Measurements from ENCODE around the gene YPEL5.
"Not testable (repeated sequence)": the region's sequence is repeated elsewhere in the genome, so short reads cannot be mapped to it uniquely, and the experiment has no call there.

YPEL5 gene

DNA sequence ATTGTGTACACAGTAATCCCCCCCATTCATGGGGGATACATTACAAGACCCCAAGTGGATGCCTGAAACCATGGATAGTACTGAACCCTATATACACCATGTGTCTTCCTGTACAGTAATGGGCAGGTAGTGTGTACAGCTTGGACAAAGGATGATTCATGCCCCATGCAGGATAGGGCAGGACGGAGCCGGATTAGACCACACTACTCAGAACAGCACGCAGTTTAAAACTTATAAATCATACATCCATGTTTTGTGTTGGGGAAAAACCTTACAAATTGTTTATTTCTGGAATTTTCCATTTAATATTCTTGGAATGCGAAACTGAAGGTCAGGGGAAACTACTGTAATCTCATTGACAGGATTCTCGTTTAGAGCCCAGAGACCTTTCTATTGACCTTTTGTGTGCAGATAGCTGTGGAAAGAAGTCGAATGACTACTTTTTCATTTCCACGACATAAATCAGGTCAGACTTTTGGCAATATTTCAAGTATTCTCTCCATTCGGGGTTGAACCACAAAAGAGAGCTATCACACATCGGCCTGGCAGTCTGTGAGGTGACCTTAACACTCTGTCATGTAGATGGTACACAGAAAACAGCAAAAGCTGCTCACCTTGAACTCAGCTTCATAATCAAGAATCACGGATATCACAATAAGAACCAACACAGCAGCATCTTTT is 9.9 kb upstream of the YPEL5 start:
- in situ Hi-C loops (cut with MboI; ENCODE audit: low sequenced_read_pairs): no loop called here

DNA sequence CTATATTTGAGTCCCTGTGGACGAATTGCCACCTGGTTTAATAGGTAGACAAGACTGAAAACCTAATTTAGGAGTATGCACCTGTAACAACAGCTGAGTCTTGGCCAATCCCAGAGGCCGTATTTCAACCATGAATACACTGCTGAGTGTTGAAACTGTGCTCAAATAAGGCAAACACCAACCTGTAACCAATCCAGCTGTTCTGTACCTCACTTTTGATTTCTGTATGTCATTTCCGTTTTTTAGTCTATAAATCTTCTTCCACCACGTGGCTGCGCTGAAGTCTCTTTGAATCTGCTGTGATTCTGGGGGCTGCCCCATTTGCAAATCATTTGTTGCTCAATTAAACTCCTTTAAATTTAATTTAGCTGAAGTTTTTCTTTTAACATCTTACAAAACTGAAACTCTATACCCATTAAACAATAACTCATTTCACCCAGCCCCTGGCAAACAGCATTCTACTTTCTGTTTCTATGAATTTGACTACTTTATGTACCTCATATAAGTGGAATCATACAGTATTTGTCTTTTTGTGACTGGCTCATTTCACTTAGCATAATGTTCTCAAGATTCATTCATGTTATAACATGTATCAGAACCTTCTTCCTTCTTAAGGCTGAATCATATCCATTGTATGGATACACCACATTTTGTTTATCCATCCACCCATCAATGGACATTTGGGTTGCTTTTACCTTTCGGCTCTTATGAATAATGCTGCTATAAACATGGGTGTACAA is 7.5 kb upstream of the YPEL5 start:
- in situ Hi-C loops (cut with MboI; ENCODE audit: low sequenced_read_pairs): no loop called here

DNA sequence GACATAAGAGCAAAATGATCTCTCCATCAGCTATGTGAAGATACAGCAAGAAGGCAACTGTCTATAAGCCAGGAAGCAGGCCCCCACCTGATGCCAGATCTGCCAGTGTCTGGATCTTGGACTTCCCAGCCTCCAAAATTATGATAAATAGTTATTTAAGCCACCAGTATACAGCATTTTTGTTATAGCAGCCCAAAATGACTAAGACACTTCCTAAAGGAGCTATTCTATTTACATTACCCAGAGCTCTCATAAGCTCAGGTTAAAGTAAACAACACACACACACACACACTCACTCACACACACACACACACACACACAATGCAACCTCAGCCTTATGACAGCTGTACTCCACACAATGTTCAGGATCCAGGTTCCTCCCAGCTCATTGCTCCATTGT is 5.7 kb upstream of the YPEL5 start:
- in situ Hi-C loops (cut with MboI; ENCODE audit: low sequenced_read_pairs): no loop called here

DNA sequence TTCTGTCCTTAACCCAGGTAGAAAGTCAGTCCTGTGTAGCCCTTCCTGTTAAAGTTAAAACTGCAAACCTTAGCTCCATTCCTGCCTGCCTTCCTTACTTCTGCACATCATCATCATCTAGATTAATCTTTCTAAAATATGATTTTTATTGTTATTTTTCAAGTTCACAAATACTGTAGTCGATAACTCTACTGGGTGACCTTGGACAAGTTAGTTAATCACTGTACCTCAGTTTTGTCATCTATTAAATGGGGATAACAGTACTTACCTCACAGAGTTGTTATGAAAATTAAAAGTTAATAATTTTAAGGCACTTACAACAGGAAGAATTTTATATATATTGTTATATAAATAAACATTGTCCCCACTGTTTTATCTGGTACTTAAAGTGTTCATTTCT is 2.5 kb upstream of the YPEL5 start:
- in situ Hi-C loops (cut with MboI; ENCODE audit: low sequenced_read_pairs): no loop called here

DNA sequence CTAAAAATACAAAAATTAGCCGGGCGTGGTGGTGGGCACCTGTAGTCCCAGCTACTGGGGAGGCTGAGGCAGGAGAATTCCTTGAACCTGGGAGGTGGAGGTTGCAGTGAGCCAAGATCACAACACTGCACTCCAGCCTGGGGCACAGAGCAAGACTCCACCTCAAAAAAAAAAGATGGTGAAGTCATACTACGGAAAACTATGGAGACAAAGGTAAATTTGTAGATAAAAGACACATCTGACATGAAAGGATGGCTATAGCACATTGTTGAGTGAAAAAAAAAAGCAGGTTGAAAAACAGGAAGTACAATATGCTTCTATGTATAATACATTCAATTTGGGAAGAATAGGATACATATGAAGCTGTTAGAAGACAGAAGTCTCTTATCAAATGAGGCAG is 1.9 kb upstream of the YPEL5 start:
- in situ Hi-C loops (cut with MboI; ENCODE audit: low sequenced_read_pairs): not testable (repeated sequence)

DNA sequence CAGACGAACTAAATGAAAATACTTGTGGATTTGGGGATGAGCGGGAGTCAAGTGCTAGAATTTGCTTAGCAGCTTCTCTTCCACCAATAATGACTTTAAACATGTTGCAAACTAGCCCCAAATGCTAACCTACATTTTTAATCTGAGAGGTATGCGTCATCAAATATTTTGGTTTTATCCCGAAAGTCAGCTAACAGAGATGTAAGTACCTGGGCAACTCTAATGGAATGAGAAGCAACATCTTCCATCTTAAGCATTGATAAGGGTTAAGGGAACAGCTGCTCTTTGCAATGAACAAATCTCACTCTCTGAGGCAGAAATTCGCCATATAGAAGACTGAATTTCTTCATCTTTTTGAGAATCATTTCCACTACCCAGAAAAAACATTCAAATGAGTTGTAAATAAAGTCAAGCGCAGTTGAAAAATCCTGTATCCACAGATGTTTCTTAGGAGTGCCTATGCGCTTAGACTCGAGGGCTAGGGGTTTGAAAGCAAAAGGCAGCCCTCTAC is 926 bp upstream of the YPEL5 start:
- in situ Hi-C loops (cut with MboI; ENCODE audit: low sequenced_read_pairs): no loop called here

DNA sequence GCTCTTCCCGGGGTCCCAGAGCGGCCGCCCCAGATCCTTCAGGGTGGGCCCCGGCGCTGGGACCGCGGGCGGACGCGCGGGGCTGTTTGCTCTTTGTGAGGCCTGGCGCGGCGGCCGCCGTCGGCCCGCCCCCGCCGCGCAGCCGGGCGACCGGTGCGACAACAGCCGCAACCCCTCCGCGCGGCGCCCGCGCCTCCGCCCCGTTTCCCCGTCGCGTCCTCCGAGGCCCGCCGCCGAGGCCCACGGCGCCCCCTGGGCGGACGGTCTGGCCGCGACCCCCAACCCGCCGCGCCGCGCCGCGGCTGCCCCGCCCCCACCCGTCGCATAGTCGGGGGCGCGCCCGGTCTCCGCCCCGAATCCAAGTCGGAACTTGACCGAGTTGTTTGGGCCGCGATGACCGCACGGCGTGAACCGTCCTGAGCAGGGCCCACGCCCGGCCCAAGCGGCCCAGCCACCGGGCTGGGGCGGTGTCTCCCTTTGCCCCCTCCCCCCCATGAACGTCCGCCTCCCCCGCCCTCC is 448 bp downstream of the YPEL5 start:
- in situ Hi-C loops (cut with MboI; ENCODE audit: low sequenced_read_pairs): no loop called here

DNA sequence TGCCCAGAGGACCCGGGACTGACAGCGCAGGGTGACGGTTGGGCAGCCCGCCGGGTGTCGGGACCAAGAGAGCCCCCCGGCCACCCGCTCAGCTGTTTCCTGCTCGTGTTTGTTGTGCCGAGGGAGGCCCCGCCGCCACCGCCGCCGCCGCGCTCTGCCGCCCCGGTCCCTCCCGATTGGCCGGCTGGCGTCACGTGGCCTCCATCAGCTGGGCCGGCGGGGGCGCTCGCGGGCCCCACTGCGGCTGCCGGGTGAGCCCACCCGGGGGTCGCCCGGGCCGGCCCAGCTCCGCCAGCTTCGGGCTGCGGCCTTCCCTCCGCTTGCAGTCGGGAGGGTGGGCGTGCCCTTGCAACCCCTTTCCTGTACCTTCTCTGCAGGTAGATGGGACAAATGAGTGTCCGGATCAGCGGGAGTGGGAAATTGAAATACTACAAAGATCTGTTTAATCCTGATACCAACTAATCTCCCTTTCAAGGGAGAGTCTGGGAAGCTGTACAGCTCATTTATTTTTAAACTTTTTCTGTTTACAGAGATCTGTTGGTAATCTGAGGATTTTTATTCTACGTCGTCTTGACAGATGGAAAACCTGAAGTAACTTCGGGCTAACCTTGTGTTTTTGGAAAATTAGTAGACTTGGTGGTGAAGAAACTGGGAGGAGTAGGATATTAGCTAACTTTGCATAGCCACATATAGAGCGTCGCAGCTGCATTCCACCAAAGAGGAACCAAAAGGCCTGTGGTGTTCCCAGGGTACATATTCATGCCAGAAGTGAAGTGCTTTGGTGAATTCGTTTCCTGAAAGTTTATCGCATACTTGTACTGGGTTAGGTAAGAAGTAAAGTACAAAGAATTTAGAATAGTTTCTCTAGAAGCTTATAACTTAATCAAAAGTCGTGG is 1.2 kb downstream of the YPEL5 start:
- in situ Hi-C loops (cut with MboI; ENCODE audit: low sequenced_read_pairs): no loop called here

DNA sequence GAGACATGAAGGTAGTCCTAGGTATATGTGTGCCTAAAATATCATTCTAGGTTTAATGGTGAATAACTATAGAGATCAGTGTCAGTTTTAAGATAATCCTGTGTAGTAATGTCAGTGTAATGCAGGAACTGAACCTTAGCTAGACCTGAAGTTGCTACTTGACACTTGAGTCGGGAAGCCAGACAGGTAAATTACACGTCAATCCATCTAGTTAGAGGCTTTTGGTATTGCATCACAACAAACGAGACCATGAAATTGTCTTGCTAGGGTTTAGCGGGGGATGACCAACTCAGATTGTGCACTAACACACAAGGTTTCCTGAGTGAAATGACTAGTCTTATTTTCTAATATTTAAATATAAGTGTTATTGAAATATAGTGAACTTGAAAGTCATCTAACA is 2.0 kb downstream of the YPEL5 start:
- in situ Hi-C loops (cut with MboI; ENCODE audit: low sequenced_read_pairs): no loop called here

DNA sequence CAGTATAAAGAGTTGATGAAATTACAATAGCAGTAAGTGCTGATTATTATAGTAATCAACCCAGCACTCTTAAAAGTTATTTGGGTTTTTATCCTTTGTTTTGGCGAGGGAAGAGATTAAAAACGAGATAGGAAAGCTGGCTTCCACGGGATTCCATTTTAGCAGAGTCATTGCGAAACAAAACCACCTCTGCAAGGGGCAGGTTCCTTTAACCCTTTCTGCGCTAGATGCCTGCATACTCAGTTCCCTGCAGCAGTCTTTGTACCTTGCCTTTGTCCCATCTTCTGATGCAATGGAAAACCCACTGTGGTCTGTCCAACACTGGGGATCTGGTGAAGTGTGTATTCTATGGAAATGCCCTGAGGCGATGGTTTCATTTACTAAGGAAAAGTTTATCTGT is 2.7 kb downstream of the YPEL5 start:
- in situ Hi-C loops (cut with MboI; ENCODE audit: low sequenced_read_pairs): no loop called here

DNA sequence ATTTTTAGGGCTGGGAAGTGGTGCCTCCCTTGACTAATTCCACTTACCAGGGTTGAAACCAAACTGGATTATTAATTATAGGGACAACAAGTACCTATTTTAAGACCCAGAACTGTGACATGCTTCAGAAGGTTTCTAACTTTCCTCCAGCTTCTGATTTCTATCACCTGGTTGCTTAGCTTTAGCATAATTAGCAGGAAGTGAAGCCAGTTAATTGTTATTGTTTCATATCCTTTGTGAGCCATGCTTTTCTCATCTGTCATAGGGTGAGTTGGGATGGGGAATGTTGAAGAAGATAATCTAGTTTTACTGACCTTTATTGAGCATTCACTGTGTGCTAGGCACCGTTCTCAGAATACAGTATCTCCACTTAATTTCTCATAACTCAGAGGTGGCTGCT is 3.2 kb downstream of the YPEL5 start:
- in situ Hi-C loops (cut with MboI; ENCODE audit: low sequenced_read_pairs): loop anchor here (25.0 kb wide), 1 partner anchor 1187 kb away; no protein-coding TSS in a partner anchor

DNA sequence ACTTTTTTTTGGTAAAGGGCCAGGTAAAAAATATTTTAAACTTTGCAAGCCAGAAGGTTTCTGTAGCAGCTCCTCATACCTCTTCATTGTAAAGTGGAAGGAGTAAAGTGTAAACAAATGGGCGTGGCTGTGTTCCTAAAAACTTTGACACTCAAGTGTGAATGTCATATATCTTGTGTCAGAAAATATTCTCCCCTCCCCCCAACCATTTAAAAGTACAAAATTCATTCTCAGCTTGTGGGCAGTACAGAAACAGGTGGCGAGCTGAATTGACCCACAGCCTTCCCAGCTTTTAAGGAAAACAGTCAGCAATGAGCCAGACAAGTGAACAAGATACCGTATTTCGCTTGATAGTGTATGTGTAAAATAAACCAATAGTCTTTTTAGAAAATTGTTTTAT is 4.0 kb downstream of the YPEL5 start:
- in situ Hi-C loops (cut with MboI; ENCODE audit: low sequenced_read_pairs): loop anchor here (25.0 kb wide), 1 partner anchor 1187 kb away; no protein-coding TSS in a partner anchor

DNA sequence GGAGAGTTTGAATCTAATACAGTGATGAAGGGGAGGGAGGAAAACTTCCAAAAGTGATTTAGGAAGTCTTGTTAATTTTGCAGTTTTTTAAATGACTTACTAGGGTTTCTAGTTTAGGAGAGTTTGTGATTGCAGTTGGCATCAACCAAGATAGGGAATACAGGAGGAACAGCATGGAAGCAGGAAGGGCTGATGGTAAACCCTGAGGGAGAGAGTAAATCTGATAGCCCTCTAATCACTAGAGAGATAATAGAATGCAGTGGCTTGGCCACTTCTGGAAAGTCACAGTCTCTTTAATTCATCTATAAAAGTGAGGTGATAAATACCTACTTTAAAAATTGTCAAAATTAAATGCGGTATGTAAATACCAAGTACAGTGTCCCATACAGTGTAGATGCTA is 5.6 kb downstream of the YPEL5 start:
- in situ Hi-C loops (cut with MboI; ENCODE audit: low sequenced_read_pairs): loop anchor here (25.0 kb wide), 1 partner anchor 1185 kb away; no protein-coding TSS in a partner anchor

DNA sequence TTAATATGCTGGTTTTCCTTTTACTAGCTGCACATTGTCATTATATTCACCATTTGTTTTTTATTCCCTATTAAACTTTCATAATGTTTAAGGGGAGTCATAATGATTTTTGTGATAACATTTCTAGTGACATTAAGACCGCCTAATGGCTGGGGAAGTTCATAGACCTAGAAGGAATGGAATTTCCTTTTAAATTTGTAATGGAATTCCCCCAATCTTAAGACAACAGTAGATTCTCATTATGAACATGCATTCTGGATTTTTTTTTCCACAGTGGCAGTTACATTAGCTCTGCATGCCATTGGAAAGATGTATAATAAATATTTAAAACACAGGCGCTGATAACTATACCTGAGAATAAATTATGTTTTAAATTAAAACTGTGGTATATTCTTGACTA is 8.4 kb downstream of the YPEL5 start:
- in situ Hi-C loops (cut with MboI; ENCODE audit: low sequenced_read_pairs): loop anchor here (25.0 kb wide), 1 partner anchor 1182 kb away; no protein-coding TSS in a partner anchor

DNA sequence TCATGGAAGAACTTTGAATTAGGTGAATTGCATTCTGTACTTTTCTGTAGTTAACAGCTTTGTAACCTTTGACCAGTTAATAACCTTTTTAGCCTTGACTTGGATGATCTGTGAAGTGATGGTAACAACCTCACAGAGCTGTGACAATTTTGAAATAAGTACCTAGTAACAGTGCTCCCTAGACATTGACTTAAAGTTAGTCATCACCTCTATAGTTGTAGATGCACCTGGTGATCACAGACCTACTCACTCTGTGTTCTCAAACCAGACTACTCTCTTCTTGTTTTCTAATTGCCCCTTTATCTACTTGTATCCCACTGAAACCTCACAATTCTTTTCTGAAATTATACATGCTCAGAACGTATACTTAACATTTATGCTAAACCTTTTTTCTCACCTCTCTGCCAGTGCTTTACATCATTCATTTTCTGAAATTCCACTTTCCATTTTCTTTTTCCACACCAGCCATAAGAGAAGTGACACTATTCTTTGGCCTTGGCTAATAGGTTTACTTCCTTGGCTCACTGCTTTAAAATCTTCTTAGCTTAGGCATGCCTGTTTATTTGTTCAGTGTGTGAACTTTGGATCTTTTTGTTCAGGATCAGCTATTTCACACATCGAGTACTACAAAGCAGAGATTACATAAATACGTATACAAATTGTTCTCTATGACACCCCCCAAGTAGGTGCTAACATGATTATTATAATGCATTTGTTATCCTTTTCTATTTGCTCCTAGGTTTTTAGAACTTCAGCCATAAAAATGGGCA is 9.3 kb downstream of the YPEL5 start:
- in situ Hi-C loops (cut with MboI; ENCODE audit: low sequenced_read_pairs): loop anchor here (25.0 kb wide), 1 partner anchor 1181 kb away; no protein-coding TSS in a partner anchor

DNA sequence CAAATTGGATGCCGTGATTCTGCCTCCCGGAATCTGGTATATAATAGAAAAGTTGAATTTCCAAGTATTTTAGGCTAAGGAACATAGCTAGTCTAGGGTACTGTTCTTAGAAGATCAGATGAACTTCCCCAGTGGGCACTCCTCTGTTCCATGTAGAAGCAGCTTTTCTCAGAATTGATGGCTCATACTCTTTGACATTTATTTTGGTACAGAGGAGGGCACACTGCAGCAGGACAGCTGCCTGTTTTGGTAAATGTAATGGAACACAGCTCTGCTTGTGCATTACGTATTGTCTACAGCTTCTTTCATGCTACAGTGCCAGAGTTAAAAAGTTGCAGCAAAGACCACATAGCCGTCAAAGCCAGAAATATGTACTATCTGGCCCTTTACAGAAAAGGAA is 10.8 kb downstream of the YPEL5 start:
- in situ Hi-C loops (cut with MboI; ENCODE audit: low sequenced_read_pairs): loop anchor here (25.0 kb wide), 1 partner anchor 1180 kb away; no protein-coding TSS in a partner anchor

DNA sequence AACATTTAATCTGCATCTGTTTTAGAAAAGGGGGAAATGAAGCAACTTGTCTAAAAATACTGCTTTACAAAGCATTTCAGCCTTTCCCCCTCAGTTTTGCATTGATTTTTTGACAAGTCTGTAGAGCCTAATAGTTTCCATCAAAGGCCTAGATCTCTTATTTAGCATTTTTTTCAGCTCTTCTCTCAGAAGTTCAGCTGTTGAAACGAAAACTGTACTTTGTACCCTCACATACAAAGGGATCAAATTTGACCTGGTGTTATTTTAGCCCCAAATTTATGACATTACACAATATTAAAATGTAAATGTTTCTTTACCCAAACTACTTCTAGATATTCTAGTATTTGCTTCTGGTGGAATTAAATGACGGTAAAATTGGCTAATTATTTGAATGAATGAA is 13.0 kb downstream of the YPEL5 start:
- in situ Hi-C loops (cut with MboI; ENCODE audit: low sequenced_read_pairs): loop anchor here (10.0 to 25.0 kb wide), 2 partner anchors 545 to 1178 kb away; no protein-coding TSS in a partner anchor

DNA sequence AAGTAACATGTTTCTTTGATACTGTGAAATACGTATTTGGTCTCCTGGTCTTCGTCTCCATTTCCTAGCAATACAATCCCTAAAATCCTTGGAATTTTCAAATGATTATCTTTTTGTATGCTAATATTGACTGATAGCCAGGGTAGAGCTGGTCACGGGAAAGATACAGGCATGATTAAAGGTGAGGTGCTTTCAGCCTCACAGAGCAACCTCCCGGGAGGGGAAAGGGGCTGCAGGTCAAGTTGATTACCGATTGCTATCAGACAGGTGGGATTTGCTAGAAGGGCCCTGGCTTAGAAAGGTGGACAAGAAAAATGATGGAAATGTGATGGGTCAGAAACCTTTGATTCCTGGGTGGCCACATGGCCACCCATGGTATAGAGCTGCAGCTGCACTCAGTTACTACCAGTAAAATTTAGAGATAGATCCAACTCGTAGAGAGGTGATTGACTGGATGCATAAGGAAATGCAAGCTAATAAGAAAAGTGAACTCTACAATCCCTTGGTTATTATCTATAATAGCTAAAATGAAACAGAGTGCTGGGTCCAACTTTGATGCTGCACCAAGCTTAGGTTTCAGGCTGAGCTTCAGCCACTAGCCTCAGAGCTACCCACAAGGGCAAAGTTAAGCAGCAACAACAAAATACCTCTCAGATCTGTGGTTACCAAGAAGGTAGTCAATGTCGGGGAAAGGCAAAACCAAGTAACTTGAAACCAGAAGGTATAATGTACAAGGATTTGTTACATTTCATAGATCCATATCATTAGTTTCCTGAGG is 15.3 kb downstream of the YPEL5 start:
- in situ Hi-C loops (cut with MboI; ENCODE audit: low sequenced_read_pairs): loop anchor here (10.0 to 25.0 kb wide), 2 partner anchors 543 to 1175 kb away; no protein-coding TSS in a partner anchor

DNA sequence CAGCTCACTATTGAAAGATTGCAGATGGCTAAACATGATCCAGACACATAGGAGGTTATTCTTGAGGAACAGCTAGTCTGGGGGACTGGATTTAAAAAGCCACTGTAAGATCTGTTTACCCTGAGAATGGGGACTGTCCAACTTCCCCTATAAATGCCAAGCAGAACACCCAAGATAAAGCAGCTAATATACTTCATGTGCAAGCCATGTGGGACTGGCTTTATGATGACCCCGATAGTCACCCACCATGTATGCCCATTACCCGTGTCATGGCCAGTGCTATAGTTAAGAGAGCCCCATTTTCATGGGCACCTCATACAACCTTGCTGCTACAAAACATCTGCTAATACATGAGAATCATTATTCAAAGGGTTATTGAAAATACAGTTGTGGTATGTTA is 16.0 kb downstream of the YPEL5 start:
- in situ Hi-C loops (cut with MboI; ENCODE audit: low sequenced_read_pairs): loop anchor here (10.0 to 25.0 kb wide), 2 partner anchors 542 to 1174 kb away; no protein-coding TSS in a partner anchor

All from HL-60/S4 (cell line).